ENCODE measurements around the gene CSF1.

CSF1 gene

DNA sequence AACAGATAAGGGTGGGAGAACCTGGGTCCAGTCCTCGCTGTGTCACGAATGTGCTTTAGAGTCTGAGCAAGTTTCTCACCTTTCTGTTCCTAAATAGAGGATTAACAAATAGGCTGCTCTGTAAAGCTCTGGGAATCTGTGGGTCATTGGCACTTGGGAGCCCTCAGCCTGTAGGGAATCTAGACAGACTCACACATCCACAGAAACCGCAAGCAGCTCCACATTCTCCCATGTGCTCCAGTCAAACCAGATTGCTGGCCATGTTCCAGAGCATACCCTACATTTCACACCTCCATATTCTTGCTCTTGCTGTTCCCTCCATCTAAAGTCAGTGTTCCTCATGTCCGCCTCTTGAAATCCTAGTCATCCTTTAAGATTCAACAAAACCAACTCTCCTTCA lies 66.1 kb downstream of the CSF1 start:
- no peak for DNase-seq

GRCh38 chr1:109977225-109977624 lies 66.6 kb downstream of the CSF1 start:
- no peak for DNase-seq

GRCh38 chr1:109977657-109978378 lies 67.2 kb downstream of the CSF1 start:
- DNase-seq: no peak

- DNase-seq: no peak
Measured at GRCh38 chr1:109978761-109979488, 68.3 kb downstream of the CSF1 start.

- no peak for DNase-seq
Measured at GRCh38 chr1:109979489-109980091, 68.9 kb downstream of the CSF1 start.

All from nucleus accumbens (tissue), 56 donors.